IMR-90 (cell line): Measurements from ENCODE around the gene PRR5L.

Source experiments
- ELK1 ChIP-seq: fragments of 150-350 bp; IDR thresholded peaks from 2 replicates; pipeline ENCODE4 v1.6.1; 2016; ENCODE audit warnings: low read depth, mild to moderate bottlenecking, low read length, moderate library complexity, borderline replicate concordance
- MAFK ChIP-seq: IDR thresholded peaks from 2 replicates; pipeline ENCODE4 v1.6.1; 2012; ENCODE audit warnings: low read depth, low read length, improper control_type of control experiment
- MXI1 ChIP-seq: IDR thresholded peaks from 2 replicates; pipeline ENCODE4 v1.6.1; 2012; ENCODE audit warnings: low read depth, mild to moderate bottlenecking, low read length, moderate library complexity, borderline replicate concordance
- NFE2L2 ChIP-seq: fragments of 150-350 bp; IDR thresholded peaks from 2 replicates; pipeline ENCODE4 v1.6.1; 2016; ENCODE audit warnings: low read depth, mild to moderate bottlenecking, low read length
- POLR2A ChIP-seq: IDR thresholded peaks from 2 replicates; pipeline ENCODE4 v1.6.1; 2012; ENCODE audit warnings: mild to moderate bottlenecking, low read depth, low read length
- SMC3 ChIP-seq: fragments of 150-350 bp; IDR thresholded peaks from 2 replicates; pipeline ENCODE4 v1.6.1; 2016; ENCODE audit warnings: low read depth, mild to moderate bottlenecking, antibody characterized with exemption, low read length, moderate library complexity
- TF ChIP-seq, protein P1 (sequence below): conservative IDR thresholded peaks from 2 replicates; pipeline ENCODE4 v1.5.1; 2012; ENCODE audit warnings: mild to moderate bottlenecking, low read depth, low read length, improper control_type of control experiment

DNA sequence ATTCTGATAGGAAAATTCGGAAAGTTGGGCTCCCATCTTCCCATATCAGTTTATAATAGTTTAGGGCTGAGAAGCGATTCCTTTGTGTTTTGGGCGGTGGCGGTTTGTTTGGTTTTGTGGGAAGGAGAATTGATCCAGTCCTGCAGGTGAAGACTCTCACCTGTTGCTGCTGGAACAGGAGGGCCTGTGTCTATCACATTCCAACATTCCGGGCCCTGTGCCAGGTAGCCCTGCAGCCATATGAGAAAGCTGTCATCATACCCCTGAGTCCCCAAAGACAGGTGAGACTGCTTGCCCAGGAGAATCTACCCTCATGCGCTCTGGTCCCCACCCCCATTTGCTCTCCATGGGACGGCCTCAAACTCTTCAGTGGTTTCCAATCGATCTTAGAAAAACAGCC lies 151.9 kb downstream of the PRR5L start:
- TF ChIP-seq, protein P1, sequence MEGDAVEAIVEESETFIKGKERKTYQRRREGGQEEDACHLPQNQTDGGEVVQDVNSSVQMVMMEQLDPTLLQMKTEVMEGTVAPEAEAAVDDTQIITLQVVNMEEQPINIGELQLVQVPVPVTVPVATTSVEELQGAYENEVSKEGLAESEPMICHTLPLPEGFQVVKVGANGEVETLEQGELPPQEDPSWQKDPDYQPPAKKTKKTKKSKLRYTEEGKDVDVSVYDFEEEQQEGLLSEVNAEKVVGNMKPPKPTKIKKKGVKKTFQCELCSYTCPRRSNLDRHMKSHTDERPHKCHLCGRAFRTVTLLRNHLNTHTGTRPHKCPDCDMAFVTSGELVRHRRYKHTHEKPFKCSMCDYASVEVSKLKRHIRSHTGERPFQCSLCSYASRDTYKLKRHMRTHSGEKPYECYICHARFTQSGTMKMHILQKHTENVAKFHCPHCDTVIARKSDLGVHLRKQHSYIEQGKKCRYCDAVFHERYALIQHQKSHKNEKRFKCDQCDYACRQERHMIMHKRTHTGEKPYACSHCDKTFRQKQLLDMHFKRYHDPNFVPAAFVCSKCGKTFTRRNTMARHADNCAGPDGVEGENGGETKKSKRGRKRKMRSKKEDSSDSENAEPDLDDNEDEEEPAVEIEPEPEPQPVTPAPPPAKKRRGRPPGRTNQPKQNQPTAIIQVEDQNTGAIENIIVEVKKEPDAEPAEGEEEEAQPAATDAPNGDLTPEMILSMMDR: no peak
- TF ChIP-seq ELK1: no peak
- no peak for TF ChIP-seq SMC3
- TF ChIP-seq MAFK: no peak
- TF ChIP-seq MXI1: no peak
- no peak for TF ChIP-seq POLR2A
- no peak for TF ChIP-seq NFE2L2
